Uterus (tissue), 4 donors: ENCODE results near the gene SMPDL3A. TPM values are rescaled to one million over a fixed set of nuclear protein-coding genes. Genes with fewer than 3 reads are reported as not detected.

ENCODE experiments used
- DNase-seq, 2 donors: peaks; one replicate each; pipeline ENCODE4 v3.0.0-alpha.2; 2019 to 2020
- H3K27ac ChIP-seq, 2 donors: fragments of 200-600 bp; sonication (generic); 1 replicate in 1 of 2; 2 replicates in 1 of 2; pipeline ENCODE4 v1.5.1; 2016 to 2018
- H3K27me3 ChIP-seq, 2 donors: fragments of 200-600 bp; sonication (generic); one replicate each; pipeline ENCODE4 v1.5.1; 2018 to 2019; ENCODE audit warnings: control low read depth in 1 of 2
- H3K36me3 ChIP-seq, 2 donors: fragments of 200-600 bp; sonication (generic); one replicate each; pipeline ENCODE4 v1.5.1; 2019; ENCODE audit warnings: control low read depth in 1 of 2
- H3K4me1 ChIP-seq, 2 donors: fragments of 200-600 bp; sonication (generic); one replicate each; pipeline ENCODE4 v1.5.1; 2018 to 2019; ENCODE audit warnings: control low read depth in 1 of 2
- H3K4me3 ChIP-seq, 2 donors: fragments of 200-600 bp; sonication (generic); 1 replicate in 1 of 2; 2 replicates in 1 of 2; pipeline ENCODE4 v1.5.1; 2018 to 2019; ENCODE audit warnings: mild to moderate bottlenecking in 1 of 2
- H3K9me3 ChIP-seq, 2 donors: fragments of 200-600 bp; sonication (generic); one replicate each; pipeline ENCODE4 v1.5.1; 2019; ENCODE audit warnings: control low read depth in 1 of 2
- CTCF ChIP-seq, 4 experiments: fragments of 200-600 bp in 2 of 4; fragments of 450-650 bp in 2 of 4; sonication (generic) in 2 of 4; IDR thresholded peaks; one replicate each; pipeline ENCODE4 v1.5.1; 2016 to 2019; ENCODE audit warnings: antibody characterized with exemption in 4 of 4, mild to moderate bottlenecking in 2 of 4, moderate library complexity in 1 of 4
- POLR2A ChIP-seq, 2 donors: fragments of 450-650 bp; IDR thresholded peaks; one replicate each; pipeline ENCODE4 v1.6.1; 2016; ENCODE audit warnings: antibody characterized with exemption in 2 of 2, mild to moderate bottlenecking in 1 of 2, moderate library complexity in 1 of 2
- intact Hi-C: fragments of 100-400 bp; cut with DNase I; formaldehyde crosslinking; loops from one replicate; pipeline ENCODE4 v1.15.1; 2023; ENCODE audit warnings: low total_unique reads
- total RNA-seq, 4 donors: library from RNA; depleted of rRNA in 3 of 4; stranded (reverse); fragments of >200 nt in 3 of 4; gene quantifications; one replicate each; pipeline versions ENCODE4 v1.1.0 to v1.2.4, GENCODE V29; 2014 to 2023
- donor health status: DM: yes; HTN: yes; CAD: no.

SMPDL3A gene
- total RNA-seq, 4 donors from 2014 or later, result 4.1 to 18.7 (median 13.3) TPM

GRCh38 chr6:122803171-122803661 lies 14.2 kb downstream of the SMPDL3A start:
- Histone ChIP-seq H3K4me1 (no peaks in the 10 kb centered on the region), H3K27me3 (no peaks in the 10 kb centered on the region), H3K27ac (peak overlapping the region in 1 of 2 donors; percentile 21), H3K36me3 (no peaks in the 10 kb centered on the region), H3K9me3 (no peaks in the 10 kb centered on the region), H3K4me3 (no peak overlapping the region)
- TF ChIP-seq POLR2A (IDR thresholded peaks at IDR 0.05) (no peak), CTCF (IDR thresholded peaks at IDR 0.05) (no peak)
- DNase-seq, result peak in 1 of 2 donors; percentile 46
- intact Hi-C loops, result no loop called here

- H3K36me3 ChIP-seq, result no peaks in the 10 kb centered on the region
- no peak overlapping the region for H3K4me3 ChIP-seq
- peak overlapping the region in 1 of 2 donors; percentile 29 for H3K27ac ChIP-seq
- H3K27me3 ChIP-seq, result no peaks in the 10 kb centered on the region
- no peak for DNase-seq
- no peaks in the 10 kb centered on the region for H3K4me1 ChIP-seq
- TF ChIP-seq CTCF (IDR thresholded peaks at IDR 0.05) (no peak), POLR2A (IDR thresholded peaks at IDR 0.05) (no peak)
- intact Hi-C loops, result no loop called here
- no peaks in the 10 kb centered on the region for H3K9me3 ChIP-seq
Observed at GRCh38 chr6:122804962-122805485, 16.0 kb downstream of the SMPDL3A start.

- intact Hi-C loops, result no loop called here
- H3K9me3 ChIP-seq, result no peaks in the 10 kb centered on the region
- H3K27ac ChIP-seq, result peak overlapping the region in 1 of 2 donors; percentile 41
- H3K4me1 ChIP-seq, result no peaks in the 10 kb centered on the region
- H3K27me3 ChIP-seq, result no peaks in the 10 kb centered on the region
- no peak for DNase-seq
- no peak overlapping the region for H3K4me3 ChIP-seq
- no peak for TF ChIP-seq POLR2A (IDR thresholded peaks at IDR 0.05)
- no peak for TF ChIP-seq CTCF (IDR thresholded peaks at IDR 0.05)
- H3K36me3 ChIP-seq, result no peaks in the 10 kb centered on the region
Observed at GRCh38 chr6:122806291-122806690, 17.2 kb downstream of the SMPDL3A start.

GRCh38 chr6:122808121-122808885 lies 19.2 kb downstream of the SMPDL3A start:
- H3K9me3 ChIP-seq, result no peaks in the 10 kb centered on the region
- no peaks in the 10 kb centered on the region for H3K27me3 ChIP-seq
- intact Hi-C loops, result no loop called here
- TF ChIP-seq POLR2A (IDR thresholded peaks at IDR 0.05) (no peak), CTCF (IDR thresholded peaks at IDR 0.05) (no peak)
- no peaks in the 10 kb centered on the region for H3K36me3 ChIP-seq
- no peak overlapping the region for H3K27ac ChIP-seq
- H3K4me3 ChIP-seq, result no peak overlapping the region
- DNase-seq, result no peak
- no peaks in the 10 kb centered on the region for H3K4me1 ChIP-seq

GRCh38 chr6:122809001-122809400 lies 19.9 kb downstream of the SMPDL3A start:
- TF ChIP-seq POLR2A (IDR thresholded peaks at IDR 0.05), result no peak
- TF ChIP-seq CTCF (IDR thresholded peaks at IDR 0.05), result no peak
- H3K27me3 ChIP-seq, result no peaks in the 10 kb centered on the region
- DNase-seq, result no peak
- H3K36me3 ChIP-seq, result no peaks in the 10 kb centered on the region
- H3K4me3 ChIP-seq, result no peak overlapping the region
- no peaks in the 10 kb centered on the region for H3K9me3 ChIP-seq
- H3K4me1 ChIP-seq, result no peaks in the 10 kb centered on the region
- H3K27ac ChIP-seq, result no peak overlapping the region
- intact Hi-C loops, result no loop called here
